HG03039 (cell line): ENCODE results near the gene TCF20.

Source experiments
- ATAC-seq: cut with Tn5 transposase; IDR thresholded peaks from one replicate; pipeline ENCODE4 v1.9.1; 2021; ENCODE audit warnings: mild to moderate bottlenecking, moderate library complexity; ENCODE audit not compliant: unreplicated experiment

TCF20 gene

GRCh38 chr22:42300259-42301076 lies 30.0 kb upstream of the TCF20 start:
- ATAC-seq = no peak

- ATAC-seq = no peak
Measured at GRCh38 chr22:42299586-42300258, 29.3 kb upstream of the TCF20 start.

GRCh38 chr22:42298746-42299145 lies 28.3 kb upstream of the TCF20 start:
- ATAC-seq = no peak

GRCh38 chr22:42297778-42298177 lies 27.3 kb upstream of the TCF20 start:
- no peak for ATAC-seq

- ATAC-seq = no peak
Measured at GRCh38 chr22:42296883-42297282, 26.4 kb upstream of the TCF20 start.

GRCh38 chr22:42296381-42296853 lies 26.0 kb upstream of the TCF20 start:
- ATAC-seq = no peak

- ATAC-seq = no peak
Measured at GRCh38 chr22:42294034-42294985, 23.9 kb upstream of the TCF20 start.

GRCh38 chr22:42292732-42293520 lies 22.5 kb upstream of the TCF20 start:
- no peak for ATAC-seq

GRCh38 chr22:42291287-42291686 lies 20.8 kb upstream of the TCF20 start:
- ATAC-seq = no peak

- no peak for ATAC-seq
Measured at GRCh38 chr22:42289671-42290541, 19.5 kb upstream of the TCF20 start.

- ATAC-seq = no peak
Measured at GRCh38 chr22:42288791-42289190, 18.3 kb upstream of the TCF20 start.

GRCh38 chr22:42287174-42287890 lies 16.9 kb upstream of the TCF20 start:
- no peak for ATAC-seq

- no peak for ATAC-seq
Measured at GRCh38 chr22:42286205-42286604, 15.8 kb upstream of the TCF20 start.

- no peak for ATAC-seq
Measured at GRCh38 chr22:42285604-42286003, 15.2 kb upstream of the TCF20 start.

- no peak for ATAC-seq
Measured at GRCh38 chr22:42284643-42285181, 14.3 kb upstream of the TCF20 start.

- ATAC-seq = no peak
Measured at GRCh38 chr22:42284202-42284591, 13.7 kb upstream of the TCF20 start.

GRCh38 chr22:42283278-42284201 lies 13.1 kb upstream of the TCF20 start:
- ATAC-seq = no peak

GRCh38 chr22:42282943-42283277 lies 12.5 kb upstream of the TCF20 start:
- no peak for ATAC-seq
